ENCODE data around the gene TNS4.

DNA sequence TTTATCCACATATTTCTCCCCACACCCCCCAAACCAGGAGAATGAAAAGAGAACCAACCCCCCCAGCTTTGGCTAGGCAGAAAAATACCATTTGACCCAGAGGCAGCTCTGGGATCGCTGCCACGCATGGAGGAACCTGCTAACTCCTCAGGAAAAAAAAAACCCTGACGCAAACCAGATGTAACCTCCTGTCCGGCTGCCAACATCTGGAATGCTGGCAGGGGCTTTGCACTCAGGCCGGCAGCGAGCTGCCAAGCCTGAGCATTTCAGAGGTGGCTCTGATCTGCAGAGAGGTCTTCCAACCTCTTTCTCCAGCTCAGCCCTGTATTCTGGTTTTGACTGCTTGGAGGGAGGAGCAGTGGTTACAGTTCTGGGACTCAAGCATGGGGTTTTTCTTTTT lies 50.0 kb downstream of the TNS4 start:
- no peak for TF ChIP-seq EZH2 (IDR thresholded peaks at IDR 0.05; ENCODE audit: low read length, missing control alignments)
- TF ChIP-seq, protein P1, sequence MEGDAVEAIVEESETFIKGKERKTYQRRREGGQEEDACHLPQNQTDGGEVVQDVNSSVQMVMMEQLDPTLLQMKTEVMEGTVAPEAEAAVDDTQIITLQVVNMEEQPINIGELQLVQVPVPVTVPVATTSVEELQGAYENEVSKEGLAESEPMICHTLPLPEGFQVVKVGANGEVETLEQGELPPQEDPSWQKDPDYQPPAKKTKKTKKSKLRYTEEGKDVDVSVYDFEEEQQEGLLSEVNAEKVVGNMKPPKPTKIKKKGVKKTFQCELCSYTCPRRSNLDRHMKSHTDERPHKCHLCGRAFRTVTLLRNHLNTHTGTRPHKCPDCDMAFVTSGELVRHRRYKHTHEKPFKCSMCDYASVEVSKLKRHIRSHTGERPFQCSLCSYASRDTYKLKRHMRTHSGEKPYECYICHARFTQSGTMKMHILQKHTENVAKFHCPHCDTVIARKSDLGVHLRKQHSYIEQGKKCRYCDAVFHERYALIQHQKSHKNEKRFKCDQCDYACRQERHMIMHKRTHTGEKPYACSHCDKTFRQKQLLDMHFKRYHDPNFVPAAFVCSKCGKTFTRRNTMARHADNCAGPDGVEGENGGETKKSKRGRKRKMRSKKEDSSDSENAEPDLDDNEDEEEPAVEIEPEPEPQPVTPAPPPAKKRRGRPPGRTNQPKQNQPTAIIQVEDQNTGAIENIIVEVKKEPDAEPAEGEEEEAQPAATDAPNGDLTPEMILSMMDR (conservative IDR thresholded peaks at IDR 0.05 in 1 of 2, IDR thresholded peaks at IDR 0.05 in 1 of 2; ENCODE audit: low read depth in 1 of 2, low read length in 2 of 2), result no peak

Data from fibroblast of lung (primary cell).